ENCODE data around the gene TNS3. TPM values are rescaled to one million over a fixed set of nuclear protein-coding genes. Genes with fewer than 3 reads are reported as not detected.

Gene TNS3
- polyA plus RNA-seq, 3 donors, result 5.2 to 30.3 (median 7.9) TPM

- Histone ChIP-seq H4K20me1 (ENCODE audit: insufficient read depth, low read length) (peaks cover 25% of the 10 kb centered on the region), H3K27me3 (ENCODE audit: control insufficient read depth in 2 of 2, insufficient read depth in 2 of 2, low read length in 2 of 2) (no peaks in the 10 kb centered on the region), H3K4me2 (replicated peaks; ENCODE audit: extremely low read depth, low read length, poor library complexity, severe bottlenecking) (no peak overlapping the region), H3K4me3 (replicated peaks in 1 of 3; ENCODE audit: low read depth in 2 of 3, low read length in 3 of 3) (no peak overlapping the region), H3K36me3 (replicated peaks in 1 of 2; ENCODE audit: control insufficient read depth in 1 of 2, insufficient read depth in 2 of 2, low read length in 2 of 2) (peaks cover 78 to 99% of the 10 kb centered on the region in 2 donors), H3K9me3 (replicated peaks in 1 of 2; ENCODE audit: control insufficient read depth in 1 of 2, insufficient read depth in 1 of 2, low read length in 2 of 2) (no peaks in the 10 kb centered on the region), H3K9ac (ENCODE audit: insufficient read depth, low read length, poor library complexity, severe bottlenecking) (no peak overlapping the region), H2AFZ (ENCODE audit: insufficient read depth, low read depth, low read length, poor library complexity, severe bottlenecking) (no peak overlapping the region), H3K4me1 (ENCODE audit: control insufficient read depth in 1 of 2, insufficient read depth in 2 of 2, low read length in 2 of 2) (no peaks in the 10 kb centered on the region), H3K27ac (ENCODE audit: low read depth in 1 of 2, low read length in 2 of 2) (no peak overlapping the region), H3K79me2 (ENCODE audit: insufficient read depth, low read length) (no peaks in the 10 kb centered on the region)
- TF ChIP-seq, protein P1, sequence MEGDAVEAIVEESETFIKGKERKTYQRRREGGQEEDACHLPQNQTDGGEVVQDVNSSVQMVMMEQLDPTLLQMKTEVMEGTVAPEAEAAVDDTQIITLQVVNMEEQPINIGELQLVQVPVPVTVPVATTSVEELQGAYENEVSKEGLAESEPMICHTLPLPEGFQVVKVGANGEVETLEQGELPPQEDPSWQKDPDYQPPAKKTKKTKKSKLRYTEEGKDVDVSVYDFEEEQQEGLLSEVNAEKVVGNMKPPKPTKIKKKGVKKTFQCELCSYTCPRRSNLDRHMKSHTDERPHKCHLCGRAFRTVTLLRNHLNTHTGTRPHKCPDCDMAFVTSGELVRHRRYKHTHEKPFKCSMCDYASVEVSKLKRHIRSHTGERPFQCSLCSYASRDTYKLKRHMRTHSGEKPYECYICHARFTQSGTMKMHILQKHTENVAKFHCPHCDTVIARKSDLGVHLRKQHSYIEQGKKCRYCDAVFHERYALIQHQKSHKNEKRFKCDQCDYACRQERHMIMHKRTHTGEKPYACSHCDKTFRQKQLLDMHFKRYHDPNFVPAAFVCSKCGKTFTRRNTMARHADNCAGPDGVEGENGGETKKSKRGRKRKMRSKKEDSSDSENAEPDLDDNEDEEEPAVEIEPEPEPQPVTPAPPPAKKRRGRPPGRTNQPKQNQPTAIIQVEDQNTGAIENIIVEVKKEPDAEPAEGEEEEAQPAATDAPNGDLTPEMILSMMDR (IDR thresholded peaks at IDR 0.05), result no peak
- intact Hi-C loops (cut with micrococcal nuclease), result no loop called here
- no peak overlapping the region for H3K4me3 Mint-ChIP-seq
- H3K36me3 Mint-ChIP-seq, result peaks cover 69 to 95% of the 10 kb centered on the region in 2 donors
- WGBS (ENCODE audit: insufficient coverage), result 98% methylated on average over 8 of the region's 14 CpGs
- H3K9me3 Mint-ChIP-seq, result peaks cover 0 to 2% (median 0%) of the 10 kb centered on the region in 7 donors
- peaks cover 0 to 2% (median 0%) of the 10 kb centered on the region in 3 donors for H3K27me3 Mint-ChIP-seq (ENCODE audit: low read depth in 3 of 3)
- H3K27ac Mint-ChIP-seq, result peak overlapping the region in 3 of 7 donors; percentile 37 to 66 (median 42)
- no peak for DNase-seq
- no peaks in the 10 kb centered on the region for H3K4me1 Mint-ChIP-seq
Measured at GRCh38 chr7:47407821-47408674, 173.9 kb downstream of the TNS3 start.

DNA sequence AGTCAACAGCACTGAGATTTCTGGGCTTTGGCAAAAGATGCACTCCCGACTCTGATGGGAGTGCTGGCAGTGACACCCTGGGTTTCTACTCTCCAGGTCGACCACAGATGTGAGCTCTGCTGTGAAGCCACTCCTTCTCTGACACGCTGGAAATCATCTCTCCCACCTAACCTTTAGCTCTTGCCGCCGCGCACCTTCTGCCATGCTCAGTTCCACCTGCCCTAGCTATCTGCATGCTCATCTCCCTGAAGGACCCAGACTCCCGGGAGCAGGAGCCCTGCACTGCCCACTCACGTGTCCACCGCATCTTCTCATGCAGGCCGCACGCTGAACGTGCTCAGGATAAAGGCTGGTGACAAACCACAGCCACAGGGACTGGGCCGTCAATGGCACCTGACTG is 174.8 kb downstream of the TNS3 start:
- DNase-seq, result no peak
- Mint-ChIP-seq H3K9me3 (peaks cover 0 to 2% (median 0%) of the 10 kb centered on the region in 7 donors), H3K27me3 (ENCODE audit: low read depth in 3 of 3) (peaks cover 0 to 2% (median 0%) of the 10 kb centered on the region in 3 donors), H3K27ac (peak overlapping the region in 1 of 7 donors; percentile 72), H3K36me3 (peaks cover 71 to 95% of the 10 kb centered on the region in 2 donors), H3K4me3 (no peak overlapping the region), H3K4me1 (no peaks in the 10 kb centered on the region)
- WGBS (ENCODE audit: insufficient coverage), result 98% methylated on average over 12 of the region's 13 CpGs
- Histone ChIP-seq H3K27me3 (ENCODE audit: control insufficient read depth in 2 of 2, insufficient read depth in 2 of 2, low read length in 2 of 2) (no peaks in the 10 kb centered on the region), H3K36me3 (replicated peaks in 1 of 2; ENCODE audit: control insufficient read depth in 1 of 2, insufficient read depth in 2 of 2, low read length in 2 of 2) (peaks cover 82 to 99% of the 10 kb centered on the region in 2 donors), H3K4me1 (ENCODE audit: control insufficient read depth in 1 of 2, insufficient read depth in 2 of 2, low read length in 2 of 2) (no peaks in the 10 kb centered on the region), H3K4me2 (replicated peaks; ENCODE audit: extremely low read depth, low read length, poor library complexity, severe bottlenecking) (no peak overlapping the region), H3K79me2 (ENCODE audit: insufficient read depth, low read length) (no peaks in the 10 kb centered on the region), H3K27ac (ENCODE audit: low read depth in 1 of 2, low read length in 2 of 2) (no peak overlapping the region), H4K20me1 (ENCODE audit: insufficient read depth, low read length) (peaks cover 34% of the 10 kb centered on the region), H3K9me3 (replicated peaks in 1 of 2; ENCODE audit: control insufficient read depth in 1 of 2, insufficient read depth in 1 of 2, low read length in 2 of 2) (no peaks in the 10 kb centered on the region), H2AFZ (ENCODE audit: insufficient read depth, low read depth, low read length, poor library complexity, severe bottlenecking) (no peak overlapping the region), H3K4me3 (replicated peaks in 1 of 3; ENCODE audit: low read depth in 2 of 3, low read length in 3 of 3) (no peak overlapping the region), H3K9ac (ENCODE audit: insufficient read depth, low read length, poor library complexity, severe bottlenecking) (no peak overlapping the region)
- intact Hi-C loops (cut with micrococcal nuclease), result no loop called here
- TF ChIP-seq, protein P1 (IDR thresholded peaks at IDR 0.05), result no peak

All from CD14-positive monocyte (primary cell).